Activated T-cell treated with anti-CD3 and anti-CD28 coated beads for 4 hours (primary cell): ENCODE data around the gene COX8C.

Source experiments
- DNase-seq: peaks from one replicate; pipeline ENCODE4 v3.0.0-alpha.2; 2020

Gene COX8C

GRCh38 chr14:93346926-93347721 lies at the start of gene COX8C:
TSS of gene COX8C (plus strand) at chr14:93347182. CDS start at chr14:93347269, 87 bp downstream.
- DNase-seq: no peak

- DNase-seq: no peak
Observed at GRCh38 chr14:93299416-93299815, 47.6 kb upstream of the COX8C start.

- DNase-seq: no peak
Observed at GRCh38 chr14:93299866-93300265, 47.1 kb upstream of the COX8C start.

GRCh38 chr14:93301821-93302447 lies 45.0 kb upstream of the COX8C start:
- no peak for DNase-seq

GRCh38 chr14:93302688-93303581 lies 44.0 kb upstream of the COX8C start:
- no peak for DNase-seq

DNA sequence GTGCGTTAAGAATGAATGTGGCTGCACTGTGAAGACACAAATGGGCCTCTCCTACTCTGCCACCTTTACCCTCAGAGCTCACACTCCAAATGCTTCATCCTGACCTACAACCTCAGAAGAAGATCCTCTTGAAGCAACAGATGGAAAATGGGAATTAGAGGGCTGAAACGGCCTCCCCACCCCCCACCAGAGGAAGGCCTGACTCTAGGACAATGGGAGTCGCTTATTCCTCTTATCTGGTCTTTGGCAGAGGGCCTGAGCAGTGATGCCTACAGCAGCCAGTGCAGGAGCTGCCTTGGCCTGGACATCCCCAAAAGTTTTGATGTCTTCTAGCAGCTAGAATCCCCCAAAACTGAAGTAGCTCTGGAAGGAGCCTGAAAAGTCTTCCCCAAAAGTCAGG lies 43.3 kb upstream of the COX8C start:
- DNase-seq: no peak

DNA sequence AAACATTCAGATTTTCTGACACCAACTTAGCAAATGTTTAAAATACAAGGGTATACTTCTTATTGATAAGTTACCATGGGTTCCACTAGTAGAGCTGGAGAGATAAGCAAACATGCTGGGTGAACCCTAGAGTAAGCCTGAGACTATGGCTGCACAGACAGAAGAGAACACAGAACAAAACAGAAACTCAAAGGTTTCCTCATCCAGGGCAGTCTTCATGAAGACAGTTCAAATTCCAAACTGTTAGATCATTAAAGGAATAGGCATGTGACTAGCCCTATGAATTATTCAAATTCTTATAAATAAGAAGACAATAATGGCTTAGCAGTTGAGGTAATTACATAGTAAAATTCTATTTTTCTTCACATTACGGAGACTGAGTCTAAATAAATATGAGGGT lies 42.2 kb upstream of the COX8C start:
- DNase-seq: no peak

GRCh38 chr14:93305725-93306418 lies 41.1 kb upstream of the COX8C start:
- DNase-seq: no peak

DNA sequence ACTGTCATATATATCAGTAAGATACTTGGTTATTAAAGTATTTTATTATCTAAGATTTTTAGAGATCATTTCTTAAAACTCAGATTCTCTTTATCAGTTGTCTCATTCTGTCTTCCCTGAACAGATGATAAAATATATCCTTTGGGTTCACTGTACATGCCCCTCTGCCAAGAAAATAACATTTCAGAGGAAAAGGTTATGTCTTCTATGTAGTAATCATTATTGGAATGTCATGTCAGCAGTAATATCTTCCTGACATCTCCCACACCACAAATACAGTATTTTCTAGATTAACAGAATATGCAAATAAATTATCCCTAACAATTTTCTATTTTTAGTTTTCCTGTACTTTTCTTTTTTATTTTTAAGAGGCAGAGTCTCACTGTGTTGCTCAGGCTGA lies 40.2 kb upstream of the COX8C start:
- no peak for DNase-seq

DNA sequence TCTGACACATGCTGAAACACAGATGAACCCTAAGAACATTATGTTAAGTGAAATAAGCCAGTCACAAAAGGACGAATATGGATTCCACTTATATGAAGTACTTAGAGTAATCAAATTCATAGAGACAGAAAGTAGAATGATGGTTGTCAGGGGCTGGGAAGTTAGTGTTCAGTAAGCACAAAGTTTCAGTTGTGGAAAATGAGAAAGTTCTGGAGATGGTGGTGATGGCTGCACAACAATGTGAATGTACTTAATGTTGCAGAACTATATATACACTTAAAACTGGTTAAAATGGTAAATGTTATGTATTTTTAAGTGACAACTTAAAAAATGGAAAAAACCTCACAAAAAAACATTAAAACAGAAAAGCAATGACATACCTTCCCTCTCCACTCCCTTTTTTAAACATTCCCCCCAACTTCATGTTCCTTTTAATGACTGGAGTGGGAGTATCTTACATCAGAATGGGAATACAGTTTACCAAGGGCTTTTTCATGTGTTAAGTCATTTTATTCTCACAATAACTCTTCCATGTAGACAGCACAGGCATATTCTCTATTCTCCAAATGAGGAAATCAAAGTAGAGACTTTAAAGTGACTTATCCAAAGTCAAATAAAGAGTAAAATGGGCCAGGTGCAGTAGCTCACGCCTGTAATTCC lies 38.2 kb upstream of the COX8C start:
- DNase-seq: no peak

DNA sequence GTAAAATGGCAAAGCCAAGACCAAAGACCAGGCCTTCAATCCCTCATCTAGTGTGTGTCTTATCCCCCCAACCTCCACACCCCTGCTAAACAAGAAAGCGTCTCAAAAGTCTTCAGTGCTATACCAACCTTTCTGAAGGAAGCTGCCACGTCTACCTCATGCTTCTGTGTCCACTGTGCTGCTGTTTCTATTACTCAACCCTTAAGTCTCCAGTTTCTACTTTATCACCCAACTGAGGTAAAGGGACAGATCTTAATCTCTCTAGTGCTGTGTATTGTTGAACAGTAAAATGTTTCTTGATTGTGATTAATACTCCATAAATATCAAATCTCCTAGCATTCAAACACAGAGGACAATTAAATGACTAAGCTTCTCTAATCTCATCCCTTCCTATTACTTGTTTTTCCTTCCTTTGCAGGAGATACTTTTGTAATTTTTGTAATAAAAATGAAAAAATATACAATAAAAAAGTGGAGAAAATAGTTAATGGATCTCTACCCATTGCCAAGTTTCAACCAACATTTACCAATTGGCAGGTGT lies 37.5 kb upstream of the COX8C start:
- no peak for DNase-seq

GRCh38 chr14:93311082-93311481 lies 35.9 kb upstream of the COX8C start:
- DNase-seq: no peak

GRCh38 chr14:93315575-93315974 lies 31.4 kb upstream of the COX8C start:
- no peak for DNase-seq

DNA sequence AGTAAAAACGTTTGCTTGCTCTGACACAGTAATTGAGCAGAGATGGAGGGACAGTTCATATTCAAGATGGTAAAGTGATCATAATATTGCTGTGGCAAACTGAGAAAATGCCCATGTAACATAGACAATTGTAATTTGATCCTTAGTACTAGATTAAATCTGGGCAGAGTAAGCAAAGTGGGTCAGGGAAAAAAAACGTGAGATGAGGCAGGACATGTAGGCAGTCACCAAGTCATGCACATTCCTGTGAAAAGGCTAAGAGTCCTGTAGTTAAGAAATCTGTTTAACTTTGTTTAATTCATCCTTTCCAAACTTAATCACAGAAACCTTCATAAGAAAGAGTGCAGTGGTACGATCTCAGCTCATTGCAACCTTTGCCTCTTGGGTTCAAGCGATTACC lies 30.3 kb upstream of the COX8C start:
- no peak for DNase-seq

DNA sequence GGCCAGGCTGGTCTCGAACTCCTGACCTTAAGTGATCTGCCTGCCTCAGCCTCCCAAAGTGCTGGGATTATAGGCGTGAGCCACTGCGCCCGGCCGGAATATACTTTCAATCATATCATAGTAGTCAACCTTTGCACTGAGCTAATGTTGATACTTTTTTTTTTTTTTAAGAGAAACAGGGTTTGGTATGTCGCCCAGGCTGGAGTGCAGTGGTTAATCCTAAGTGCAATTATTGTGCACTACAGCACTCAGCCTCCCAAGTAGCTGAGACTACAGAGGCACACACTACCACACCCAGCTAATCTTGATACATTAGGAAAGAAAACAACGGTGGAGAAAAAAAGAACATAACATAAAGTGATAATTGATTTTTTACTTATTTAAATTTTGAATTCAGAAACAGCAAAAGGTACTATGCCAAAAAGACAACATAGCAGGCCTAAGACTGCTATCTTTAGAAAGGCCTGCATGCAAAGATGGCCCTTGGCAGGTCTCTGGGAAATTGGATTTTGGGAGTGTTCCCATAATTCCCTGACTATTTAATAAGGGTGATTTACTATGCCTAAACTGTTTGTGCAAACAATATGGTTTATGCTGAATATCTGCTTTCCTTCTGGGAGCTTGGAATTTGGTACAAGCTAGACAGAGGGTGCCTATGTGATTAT lies 29.6 kb upstream of the COX8C start:
- DNase-seq: no peak

GRCh38 chr14:93317875-93318807 lies 28.8 kb upstream of the COX8C start:
- DNase-seq: no peak

GRCh38 chr14:93318927-93319326 lies 28.1 kb upstream of the COX8C start:
- no peak for DNase-seq

DNA sequence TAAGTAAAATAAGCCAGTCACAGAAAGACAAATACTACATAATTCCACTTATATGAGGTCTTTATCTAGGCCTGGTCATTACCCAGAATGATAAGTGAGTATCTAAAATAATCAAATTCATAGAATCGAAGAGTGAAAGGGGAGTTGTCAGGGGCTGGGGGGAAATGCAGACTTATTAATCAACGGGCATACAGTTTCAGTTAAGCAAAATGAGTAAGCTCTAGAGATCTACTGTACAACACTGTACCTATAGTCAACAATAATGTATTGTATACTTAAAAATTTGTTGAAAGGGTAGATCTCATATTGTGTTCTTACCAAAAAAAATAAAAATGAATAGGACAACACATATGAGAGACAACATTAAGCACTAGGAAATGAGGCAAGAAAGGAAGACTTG lies 27.5 kb upstream of the COX8C start:
- no peak for DNase-seq

DNA sequence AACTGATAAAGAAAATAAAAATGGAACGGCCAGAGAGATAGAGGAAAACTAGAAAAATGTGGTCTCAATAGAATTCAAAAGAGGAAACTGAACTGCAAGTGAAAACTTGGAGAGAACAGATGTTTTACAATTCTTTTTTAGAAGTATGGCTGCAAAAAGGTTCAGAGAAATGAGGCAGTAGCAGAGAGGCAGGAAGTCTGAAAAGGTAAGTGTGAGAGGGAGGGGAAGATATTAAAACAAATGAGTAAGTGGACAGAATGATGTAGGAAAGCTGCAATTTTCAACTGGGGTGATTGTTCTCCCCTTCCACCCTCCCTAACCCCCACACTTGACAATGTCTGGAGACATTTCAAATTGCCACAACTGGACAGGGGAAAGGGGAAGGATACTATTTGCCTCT lies 27.0 kb upstream of the COX8C start:
- DNase-seq: no peak

- no peak for DNase-seq
Observed at GRCh38 chr14:93320489-93320888, 26.5 kb upstream of the COX8C start.
